GM20000 (cell line): ENCODE measurements around the gene CCDC138.

Source experiments
- DNase-seq: peaks from one replicate; pipeline ENCODE4 v3.0.0; 2012; ENCODE audit warnings: low spot score
- TF ChIP-seq, protein P1 (sequence below): IDR thresholded peaks from 2 replicates; pipeline ENCODE4 v1.5.1; 2012; ENCODE audit warnings: mild to moderate bottlenecking, control low read depth; ENCODE audit errors: extremely low read depth, missing control alignments

CCDC138 gene

GRCh38 chr2:108906403-108907077, 120.0 kb downstream of the CCDC138 start:
- TF ChIP-seq, protein P1, sequence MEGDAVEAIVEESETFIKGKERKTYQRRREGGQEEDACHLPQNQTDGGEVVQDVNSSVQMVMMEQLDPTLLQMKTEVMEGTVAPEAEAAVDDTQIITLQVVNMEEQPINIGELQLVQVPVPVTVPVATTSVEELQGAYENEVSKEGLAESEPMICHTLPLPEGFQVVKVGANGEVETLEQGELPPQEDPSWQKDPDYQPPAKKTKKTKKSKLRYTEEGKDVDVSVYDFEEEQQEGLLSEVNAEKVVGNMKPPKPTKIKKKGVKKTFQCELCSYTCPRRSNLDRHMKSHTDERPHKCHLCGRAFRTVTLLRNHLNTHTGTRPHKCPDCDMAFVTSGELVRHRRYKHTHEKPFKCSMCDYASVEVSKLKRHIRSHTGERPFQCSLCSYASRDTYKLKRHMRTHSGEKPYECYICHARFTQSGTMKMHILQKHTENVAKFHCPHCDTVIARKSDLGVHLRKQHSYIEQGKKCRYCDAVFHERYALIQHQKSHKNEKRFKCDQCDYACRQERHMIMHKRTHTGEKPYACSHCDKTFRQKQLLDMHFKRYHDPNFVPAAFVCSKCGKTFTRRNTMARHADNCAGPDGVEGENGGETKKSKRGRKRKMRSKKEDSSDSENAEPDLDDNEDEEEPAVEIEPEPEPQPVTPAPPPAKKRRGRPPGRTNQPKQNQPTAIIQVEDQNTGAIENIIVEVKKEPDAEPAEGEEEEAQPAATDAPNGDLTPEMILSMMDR = no peak
- no peak for DNase-seq

DNA sequence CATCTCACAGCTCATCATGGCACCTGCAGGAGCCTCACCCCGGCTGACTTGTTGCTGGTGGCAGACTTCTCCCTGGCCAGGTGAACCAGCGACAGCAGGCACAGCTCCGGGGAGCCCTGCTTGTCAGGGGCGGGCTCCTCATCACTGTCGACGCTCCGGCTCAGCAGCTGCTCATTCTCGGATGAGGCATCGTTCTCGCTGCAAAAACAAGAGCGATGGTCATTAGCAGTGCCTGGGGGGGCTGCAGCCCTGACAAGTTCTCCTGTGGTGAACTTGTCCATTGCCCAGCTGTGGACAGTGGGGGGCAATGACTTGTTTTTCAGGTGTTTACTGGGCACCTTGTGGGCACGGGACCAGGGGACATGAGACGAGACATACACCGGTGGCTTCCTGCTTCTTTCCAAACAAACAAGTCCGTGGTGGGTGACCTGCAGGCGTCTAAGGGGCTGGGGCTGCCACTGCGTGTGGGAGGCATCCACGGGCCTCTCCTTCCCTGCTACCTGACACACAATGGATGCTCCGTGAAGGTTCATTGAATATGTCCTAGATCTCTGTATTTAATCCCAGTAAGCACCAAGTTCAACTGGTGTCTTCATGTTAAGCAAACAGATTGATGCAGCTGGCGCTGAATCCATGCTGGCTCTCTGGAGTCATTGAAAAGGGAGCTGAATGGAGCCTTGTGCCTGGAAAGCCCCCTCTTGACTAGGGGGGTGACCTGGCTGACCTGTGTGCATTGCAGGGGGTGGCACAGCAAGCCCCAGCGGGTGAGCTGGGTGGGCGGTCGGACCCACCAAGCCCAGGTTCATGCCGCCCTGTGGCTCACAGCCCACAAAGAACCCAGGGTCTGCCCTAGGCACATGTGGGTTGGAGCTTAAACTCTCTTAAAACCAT, 121.5 kb downstream of the CCDC138 start:
- no peak for DNase-seq
- TF ChIP-seq, protein P1 = no peak

GRCh38 chr2:108908713-108909070, 122.1 kb downstream of the CCDC138 start:
- no peak for DNase-seq
- TF ChIP-seq, protein P1 = no peak

- no peak for DNase-seq
- TF ChIP-seq, protein P1 = no peak
Measured at GRCh38 chr2:108909275-108909823, 122.8 kb downstream of the CCDC138 start.

DNA sequence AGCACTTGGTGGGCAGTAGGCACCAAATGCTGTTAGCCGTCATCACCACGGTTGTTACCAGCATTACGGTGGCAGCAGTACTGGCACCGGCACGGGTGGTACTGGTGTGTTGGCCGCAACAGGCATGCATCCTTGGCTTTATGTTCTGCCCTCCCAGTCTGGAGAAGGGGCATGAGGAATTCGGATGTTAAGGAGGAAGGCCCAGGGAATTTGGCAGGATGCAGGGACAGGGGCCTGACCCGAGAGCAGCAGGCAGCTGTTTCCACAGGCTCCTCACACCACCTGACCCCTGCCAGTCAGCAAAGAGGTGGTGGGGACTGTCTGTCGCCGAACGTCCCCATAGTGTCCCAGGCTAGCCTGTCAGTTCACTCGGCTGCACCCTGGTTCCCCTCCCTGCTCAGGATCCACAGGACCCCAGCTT, 123.5 kb downstream of the CCDC138 start:
- TF ChIP-seq, protein P1 = no peak
- no peak for DNase-seq

- no peak for DNase-seq
- TF ChIP-seq, protein P1 = no peak
Measured at GRCh38 chr2:108910541-108911396, 124.2 kb downstream of the CCDC138 start.
